SK-N-SH treated with all-trans-retinoic acid at 6 μM for 48 hours (cell line): Measurements from ENCODE around the gene MRPS35.

Source experiments
- ARNTL ChIP-seq: fragments of 450-650 bp; formaldehyde crosslinking; IDR thresholded peaks from 2 replicates; pipeline ENCODE4 v1.5.0; 2020; ENCODE audit warnings: low read depth, mild to moderate bottlenecking, moderate library complexity, borderline replicate concordance
- CREB5 ChIP-seq: fragments of 250-450 bp; sonication (Bioruptor Pico); IDR thresholded peaks from 2 replicates; pipeline ENCODE4 v1.5.1; 2020; ENCODE audit warnings: low read depth, mild to moderate bottlenecking, moderate library complexity
- ESRRG ChIP-seq: fragments of 250-450 bp; sonication (Bioruptor Pico); IDR thresholded peaks from 2 replicates; pipeline ENCODE4 v1.6.1; 2021; ENCODE audit warnings: mild to moderate bottlenecking
- ISL1 ChIP-seq: fragments of 250-450 bp; sonication (Bioruptor Pico); IDR thresholded peaks from 2 replicates; pipeline ENCODE4 v2.1.2; 2022; ENCODE audit warnings: mild to moderate bottlenecking, moderate library complexity
- OSR1 ChIP-seq: fragments of 250-450 bp; sonication (Bioruptor Pico); IDR thresholded peaks from 2 replicates; pipeline ENCODE4 v1.8.0; 2022; ENCODE audit warnings: moderate library complexity, mild to moderate bottlenecking, inconsistent platforms
- ZC3H10 ChIP-seq: fragments of 250-450 bp; sonication (Bioruptor Pico); IDR thresholded peaks from 2 replicates; pipeline ENCODE4 v1.5.1; 2021; ENCODE audit warnings: mild to moderate bottlenecking, moderate library complexity
- ZFP30 ChIP-seq: fragments of 450-650 bp; formaldehyde crosslinking; IDR thresholded peaks from 2 replicates; pipeline ENCODE4 v1.5.0; 2022; ENCODE audit warnings: mild to moderate bottlenecking, moderate library complexity
- ZNF8 ChIP-seq: fragments of 450-650 bp; formaldehyde crosslinking; IDR thresholded peaks from 2 replicates; pipeline ENCODE4 v1.5.0; 2020; ENCODE audit warnings: mild to moderate bottlenecking, moderate library complexity
- TF ChIP-seq, protein P1 (sequence below): fragments of 250-450 bp; sonication (Bioruptor Pico); IDR thresholded peaks from 2 replicates; pipeline ENCODE4 v1.5.1; 2021; ENCODE audit warnings: mild to moderate bottlenecking, moderate library complexity

- TF ChIP-seq ESRRG, result no peak
- TF ChIP-seq CREB5 (CRISPR knock-in tag), result no peak
- TF ChIP-seq, protein P1, sequence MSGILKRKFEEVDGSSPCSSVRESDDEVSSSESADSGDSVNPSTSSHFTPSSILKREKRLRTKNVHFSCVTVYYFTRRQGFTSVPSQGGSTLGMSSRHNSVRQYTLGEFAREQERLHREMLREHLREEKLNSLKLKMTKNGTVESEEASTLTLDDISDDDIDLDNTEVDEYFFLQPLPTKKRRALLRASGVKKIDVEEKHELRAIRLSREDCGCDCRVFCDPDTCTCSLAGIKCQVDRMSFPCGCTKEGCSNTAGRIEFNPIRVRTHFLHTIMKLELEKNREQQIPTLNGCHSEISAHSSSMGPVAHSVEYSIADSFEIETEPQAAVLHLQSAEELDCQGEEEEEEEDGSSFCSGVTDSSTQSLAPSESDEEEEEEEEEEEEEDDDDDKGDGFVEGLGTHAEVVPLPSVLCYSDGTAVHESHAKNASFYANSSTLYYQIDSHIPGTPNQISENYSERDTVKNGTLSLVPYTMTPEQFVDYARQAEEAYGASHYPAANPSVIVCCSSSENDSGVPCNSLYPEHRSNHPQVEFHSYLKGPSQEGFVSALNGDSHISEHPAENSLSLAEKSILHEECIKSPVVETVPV (CRISPR knock-in tag), result no peak
- TF ChIP-seq ZFP30 (CRISPR knock-in tag), result no peak
- no peak for TF ChIP-seq ISL1 (CRISPR knock-in tag)
- TF ChIP-seq ARNTL (CRISPR knock-in tag), result no peak
- no peak for TF ChIP-seq ZC3H10 (CRISPR knock-in tag)
- TF ChIP-seq OSR1 (CRISPR knock-in tag), result no peak
- no peak for TF ChIP-seq ZNF8 (CRISPR knock-in tag)
Measured at GRCh38 chr12:27732281-27732680, 21.6 kb downstream of the MRPS35 start.
